OCI-LY7 (cell line): Measurements from ENCODE around the gene HOXA3. TPM values are rescaled to one million over a fixed set of nuclear protein-coding genes. Genes with fewer than 3 reads are reported as not detected.

Source experiments
- BruUV-seq: library from RNA; stranded (reverse); fragments of 400-500 nt; replicated peaks from 2 replicates; lab custom pipeline; 2021; lab: Mats Ljungman, UMichigan
- CTCF ChIA-PET: fragments of 300-600 bp; sonication (Branson Sonifier 250); formaldehyde crosslinking; loops from one replicate; lab custom pipeline; 2022; ENCODE audit warnings: antibody characterized with exemption; ENCODE audit not compliant: unreplicated experiment; lab: Charles Lee
- POLR2A ChIA-PET: fragments of 300-600 bp; sonication (Branson Sonifier 250); formaldehyde crosslinking; loops from one replicate; lab custom pipeline; 2022; ENCODE audit warnings: antibody characterized with exemption; lab: Charles Lee
- DNase-seq: peaks from one replicate; pipeline ENCODE4 v3.0.0-alpha.2; 2015; ENCODE audit warnings: low spot score
- H2AFZ ChIP-seq: fragments of 200-600 bp; sonication (generic), shearing (Covaris generic); 2 replicates; pipeline ENCODE4 v1.6.1; 2014; ENCODE audit warnings: mild to moderate bottlenecking, antibody characterized with exemption, low read length, moderate library complexity
- H3K27ac ChIP-seq: fragments of 200-600 bp; sonication (generic); 2 replicates; pipeline ENCODE4 v1.5.1; 2014; ENCODE audit warnings: mixed run types, low read depth, mild to moderate bottlenecking, moderate library complexity, low read length, inconsistent platforms; ENCODE audit not compliant: poor library complexity, severe bottlenecking
- H3K36me3 ChIP-seq: fragments of 200-600 bp; sonication (generic); 2 replicates; pipeline ENCODE4 v1.6.1; 2014; ENCODE audit warnings: mild to moderate bottlenecking, antibody characterized with exemption, low read length, moderate library complexity, mixed read lengths; ENCODE audit not compliant: insufficient read depth
- H3K4me1 ChIP-seq: fragments of 200-600 bp; sonication (generic); 2 replicates; pipeline ENCODE4 v1.5.1; 2014; ENCODE audit warnings: mild to moderate bottlenecking, low read length; ENCODE audit not compliant: insufficient read depth, poor library complexity, severe bottlenecking
- H3K4me2 ChIP-seq: fragments of 200-600 bp; sonication (generic); 2 replicates; pipeline ENCODE4 v1.6.1; 2014; ENCODE audit warnings: mild to moderate bottlenecking, low read length
- H3K4me3 ChIP-seq: fragments of 200-600 bp; sonication (generic); 2 replicates; pipeline ENCODE4 v1.5.1; 2014; ENCODE audit warnings: mild to moderate bottlenecking, low read depth, low read length; ENCODE audit not compliant: poor library complexity, severe bottlenecking
- H3K79me2 ChIP-seq: fragments of 200-600 bp; sonication (generic); 2 replicates; pipeline ENCODE4 v1.6.1; 2016; ENCODE audit warnings: low read depth, mild to moderate bottlenecking, low read length, moderate library complexity, mixed read lengths; ENCODE audit not compliant: insufficient read depth
- H3K9me2 ChIP-seq: fragments of 200-600 bp; sonication (generic); 2 replicates; pipeline ENCODE4 v1.6.1; 2016; ENCODE audit warnings: mild to moderate bottlenecking, low read length, mixed read lengths; ENCODE audit not compliant: insufficient read depth
- H3K9me3 ChIP-seq: fragments of 200-600 bp; sonication (generic); 2 replicates; pipeline ENCODE4 v1.6.1; 2014; ENCODE audit warnings: mild to moderate bottlenecking, mixed run types, low read length, mixed read lengths
- H4K20me1 ChIP-seq: fragments of 200-600 bp; sonication (generic); 2 replicates; pipeline ENCODE4 v1.6.1; 2014; ENCODE audit warnings: mild to moderate bottlenecking, antibody characterized with exemption, low read length, moderate library complexity, mixed read lengths; ENCODE audit not compliant: insufficient read depth
- CTCF ChIP-seq: fragments of 200-600 bp; sonication (generic); conservative IDR thresholded peaks from 2 replicates; pipeline ENCODE4 v1.5.1; 2014; ENCODE audit warnings: mild to moderate bottlenecking, antibody characterized with exemption, low read length, moderate library complexity, mixed read lengths
- EZH2phosphoT487 ChIP-seq: fragments of 200-600 bp; sonication (generic); IDR thresholded peaks from 2 replicates; pipeline ENCODE4 v1.6.1; 2018; ENCODE audit warnings: low read depth, borderline replicate concordance, mild to moderate bottlenecking, mixed run types, antibody characterized with exemption, low read length, moderate library complexity, mixed read lengths
- intact Hi-C: fragments of 100-400 bp; cut with micrococcal nuclease; formaldehyde crosslinking; loops from one replicate; pipeline ENCODE4 v1.10.0; 2022; ENCODE audit not compliant: unreplicated experiment
- total RNA-seq, 2 experiments: library from RNA; depleted of rRNA in 1 of 2; stranded (reverse); fragments of >200 nt in 1 of 2; shearing (Covaris generic) in 1 of 2; gene quantifications; 2 replicates each; pipeline ENCODE4 v1.2.3, GENCODE V29; 2014 to 2022

HOXA3 gene
- total RNA-seq, 2 experiments from 2014 or later: 0.41 to 2.7 TPM

GRCh38 chr7:27194686-27195379, 42.5 kb upstream of the HOXA3 start:
- no peak overlapping the region for H3K4me3 ChIP-seq
- H3K27ac ChIP-seq: no peak overlapping the region
- H4K20me1 ChIP-seq: no peaks in the 10 kb centered on the region
- POLR2A ChIA-PET: interaction anchor here (0.8 kb wide), 1 partner anchor 288 kb away, joined by 3 read pairs; no protein-coding TSS in a partner anchor
- H3K9me2 ChIP-seq: no peaks in the 10 kb centered on the region
- intact Hi-C loops: loop anchor here (5.0 to 10.0 kb wide), 4 partner anchors 412 to 882 kb away; partner anchors contain the start of gene HIBADH
- TF ChIP-seq CTCF (no peak), EZH2phosphoT487 (no peak)
- no peaks in the 10 kb centered on the region for H3K9me3 ChIP-seq
- H3K79me2 ChIP-seq: no peaks in the 10 kb centered on the region
- CTCF ChIA-PET: interaction anchor here (0.6 kb wide), 1 partner anchor 725 kb away, joined by 3 read pairs; no protein-coding TSS in a partner anchor
- H2AFZ ChIP-seq: no peak overlapping the region
- DNase-seq: no peak
- BruUV-seq: no TSS peak
- no peaks in the 10 kb centered on the region for H3K4me1 ChIP-seq
- H3K36me3 ChIP-seq: no peaks in the 10 kb centered on the region
- no peak overlapping the region for H3K4me2 ChIP-seq

- Histone ChIP-seq H2AFZ (no peak overlapping the region), H3K36me3 (no peaks in the 10 kb centered on the region), H3K4me3 (no peak overlapping the region), H3K4me1 (no peaks in the 10 kb centered on the region), H3K27ac (no peak overlapping the region), H3K9me3 (no peaks in the 10 kb centered on the region), H3K9me2 (no peaks in the 10 kb centered on the region), H4K20me1 (no peaks in the 10 kb centered on the region), H3K79me2 (no peaks in the 10 kb centered on the region), H3K4me2 (no peak overlapping the region)
- TF ChIP-seq EZH2phosphoT487 (no peak), CTCF (no peak)
- DNase-seq: no peak
- no TSS peak for BruUV-seq
- CTCF ChIA-PET: no interaction called here
- POLR2A ChIA-PET: no interaction called here
- intact Hi-C loops: loop anchor here (10.0 kb wide), 2 partner anchors 471 to 831 kb away; partner anchors contain the start of gene HIBADH
These were observed 41.6 kb upstream of the HOXA3 start for GRCh38 chr7:27194002-27194352.
